ENCODE results near the gene SLC2A3. TPM values are rescaled to one million over a fixed set of nuclear protein-coding genes. Genes with fewer than 3 reads are reported as not detected.
"Not testable (repeated sequence)": the region's sequence is repeated elsewhere in the genome, so short reads cannot be mapped to it uniquely, and the experiment has no call there.

The SLC2A3 gene
- polyA plus RNA-seq, 1 donor from 2014 or later, result 27.2 TPM

GRCh38 chr12:7933255-7933726, 2.7 kb downstream of the SLC2A3 start:
- H3K27ac ChIP-seq (ENCODE audit: low read length), result no peak overlapping the region
- no peak overlapping the region for H2AFZ ChIP-seq (ENCODE audit: low read depth, low read length)
- no peaks in the 10 kb centered on the region for H4K20me1 ChIP-seq (ENCODE audit: insufficient read depth)
- H3K9me2 ChIP-seq (ENCODE audit: insufficient read depth, low read length), result no peaks in the 10 kb centered on the region
- H3F3A ChIP-seq (ENCODE audit: insufficient read depth, low read length, poor library complexity, severe bottlenecking), result no peaks in the 10 kb centered on the region
- H3K27me3 ChIP-seq (ENCODE audit: insufficient read depth, low read depth, low read length), result no peaks in the 10 kb centered on the region
- no peaks in the 10 kb centered on the region for H3K36me3 ChIP-seq (ENCODE audit: insufficient read depth, low read length)
- TF ChIP-seq, protein P1, sequence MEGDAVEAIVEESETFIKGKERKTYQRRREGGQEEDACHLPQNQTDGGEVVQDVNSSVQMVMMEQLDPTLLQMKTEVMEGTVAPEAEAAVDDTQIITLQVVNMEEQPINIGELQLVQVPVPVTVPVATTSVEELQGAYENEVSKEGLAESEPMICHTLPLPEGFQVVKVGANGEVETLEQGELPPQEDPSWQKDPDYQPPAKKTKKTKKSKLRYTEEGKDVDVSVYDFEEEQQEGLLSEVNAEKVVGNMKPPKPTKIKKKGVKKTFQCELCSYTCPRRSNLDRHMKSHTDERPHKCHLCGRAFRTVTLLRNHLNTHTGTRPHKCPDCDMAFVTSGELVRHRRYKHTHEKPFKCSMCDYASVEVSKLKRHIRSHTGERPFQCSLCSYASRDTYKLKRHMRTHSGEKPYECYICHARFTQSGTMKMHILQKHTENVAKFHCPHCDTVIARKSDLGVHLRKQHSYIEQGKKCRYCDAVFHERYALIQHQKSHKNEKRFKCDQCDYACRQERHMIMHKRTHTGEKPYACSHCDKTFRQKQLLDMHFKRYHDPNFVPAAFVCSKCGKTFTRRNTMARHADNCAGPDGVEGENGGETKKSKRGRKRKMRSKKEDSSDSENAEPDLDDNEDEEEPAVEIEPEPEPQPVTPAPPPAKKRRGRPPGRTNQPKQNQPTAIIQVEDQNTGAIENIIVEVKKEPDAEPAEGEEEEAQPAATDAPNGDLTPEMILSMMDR (IDR thresholded peaks at IDR 0.05; ENCODE audit: poor library complexity, severe bottlenecking), result peak; percentile 86
- TF ChIP-seq MXI1 (conservative IDR thresholded peaks at IDR 0.05; ENCODE audit: poor library complexity, severe bottlenecking), result peak; percentile 18
- TF ChIP-seq EP300 (conservative IDR thresholded peaks at IDR 0.05; ENCODE audit: poor library complexity, severe bottlenecking), result peak; percentile 18
- TF ChIP-seq POLR2AphosphoS5 (IDR thresholded peaks at IDR 0.05), result peak; percentile 13
- TF ChIP-seq SMC3 (conservative IDR thresholded peaks at IDR 0.05; ENCODE audit: poor library complexity), result peak; percentile 88
- no peak for TF ChIP-seq EZH2 (IDR thresholded peaks at IDR 0.05; ENCODE audit: borderline replicate concordance, insufficient read depth, low read length, poor library complexity, severe bottlenecking)
- peak; percentile 82 for TF ChIP-seq RAD21 (conservative IDR thresholded peaks at IDR 0.05)
- no peak for TF ChIP-seq TAF1 (IDR thresholded peaks at IDR 0.05; ENCODE audit: low read depth)
- TF ChIP-seq, protein P2, sequence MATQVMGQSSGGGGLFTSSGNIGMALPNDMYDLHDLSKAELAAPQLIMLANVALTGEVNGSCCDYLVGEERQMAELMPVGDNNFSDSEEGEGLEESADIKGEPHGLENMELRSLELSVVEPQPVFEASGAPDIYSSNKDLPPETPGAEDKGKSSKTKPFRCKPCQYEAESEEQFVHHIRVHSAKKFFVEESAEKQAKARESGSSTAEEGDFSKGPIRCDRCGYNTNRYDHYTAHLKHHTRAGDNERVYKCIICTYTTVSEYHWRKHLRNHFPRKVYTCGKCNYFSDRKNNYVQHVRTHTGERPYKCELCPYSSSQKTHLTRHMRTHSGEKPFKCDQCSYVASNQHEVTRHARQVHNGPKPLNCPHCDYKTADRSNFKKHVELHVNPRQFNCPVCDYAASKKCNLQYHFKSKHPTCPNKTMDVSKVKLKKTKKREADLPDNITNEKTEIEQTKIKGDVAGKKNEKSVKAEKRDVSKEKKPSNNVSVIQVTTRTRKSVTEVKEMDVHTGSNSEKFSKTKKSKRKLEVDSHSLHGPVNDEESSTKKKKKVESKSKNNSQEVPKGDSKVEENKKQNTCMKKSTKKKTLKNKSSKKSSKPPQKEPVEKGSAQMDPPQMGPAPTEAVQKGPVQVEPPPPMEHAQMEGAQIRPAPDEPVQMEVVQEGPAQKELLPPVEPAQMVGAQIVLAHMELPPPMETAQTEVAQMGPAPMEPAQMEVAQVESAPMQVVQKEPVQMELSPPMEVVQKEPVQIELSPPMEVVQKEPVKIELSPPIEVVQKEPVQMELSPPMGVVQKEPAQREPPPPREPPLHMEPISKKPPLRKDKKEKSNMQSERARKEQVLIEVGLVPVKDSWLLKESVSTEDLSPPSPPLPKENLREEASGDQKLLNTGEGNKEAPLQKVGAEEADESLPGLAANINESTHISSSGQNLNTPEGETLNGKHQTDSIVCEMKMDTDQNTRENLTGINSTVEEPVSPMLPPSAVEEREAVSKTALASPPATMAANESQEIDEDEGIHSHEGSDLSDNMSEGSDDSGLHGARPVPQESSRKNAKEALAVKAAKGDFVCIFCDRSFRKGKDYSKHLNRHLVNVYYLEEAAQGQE (IDR thresholded peaks at IDR 0.05; ENCODE audit: borderline replicate concordance), result no peak
- peak overlapping the region; percentile 36 for H3K4me2 ChIP-seq (ENCODE audit: low read length)
- H3K9me3 ChIP-seq (ENCODE audit: low read length), result no peaks in the 10 kb centered on the region
- H3K9ac ChIP-seq (ENCODE audit: low read length), result no peak overlapping the region
- H3K79me2 ChIP-seq (replicated peaks; ENCODE audit: insufficient read depth, low read length), result peaks cover 19% of the 10 kb centered on the region
- H3K4me3 ChIP-seq (ENCODE audit: low read length), result peak overlapping the region; percentile 86

DNA sequence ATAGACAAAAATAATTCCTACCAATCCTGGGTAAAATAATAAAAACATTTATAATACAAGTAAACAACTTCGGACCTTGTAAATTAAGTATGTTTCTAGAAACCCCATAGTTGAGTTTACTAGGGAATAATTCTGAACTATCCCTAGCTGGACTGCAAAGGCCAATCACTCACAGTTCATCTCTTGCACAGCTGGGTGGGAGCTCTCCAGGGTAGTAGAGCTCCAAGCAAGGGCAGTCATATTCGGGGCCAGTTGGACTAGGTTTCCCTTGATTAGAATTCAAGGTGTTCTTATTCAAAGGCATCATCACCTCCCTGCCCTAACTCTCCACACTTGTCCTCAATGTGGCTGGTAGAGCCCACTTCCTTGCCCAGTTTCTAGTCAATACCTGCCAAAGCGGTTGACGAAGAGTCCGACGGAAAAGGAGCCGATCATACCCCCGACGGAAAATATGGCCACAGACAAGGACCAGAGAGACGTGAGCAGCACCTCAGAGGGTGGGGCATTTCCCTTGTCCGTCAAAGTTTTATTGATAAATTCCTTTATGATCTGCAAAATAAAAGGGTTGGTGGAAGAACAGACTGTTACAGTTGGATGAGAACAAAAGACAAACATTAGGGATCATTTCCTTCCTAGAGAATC, 3.3 kb downstream of the SLC2A3 start:
- H3K9me3 ChIP-seq (ENCODE audit: low read length); H3K4me2 ChIP-seq (ENCODE audit: low read length); H3K9me2 ChIP-seq (ENCODE audit: insufficient read depth, low read length); H3K9ac ChIP-seq (ENCODE audit: low read length); H3F3A ChIP-seq (ENCODE audit: insufficient read depth, low read length, poor library complexity, severe bottlenecking); H3K27ac ChIP-seq (ENCODE audit: low read length); H4K20me1 ChIP-seq (ENCODE audit: insufficient read depth); H3K27me3 ChIP-seq (ENCODE audit: insufficient read depth, low read depth, low read length); H3K36me3 ChIP-seq (ENCODE audit: insufficient read depth, low read length); H2AFZ ChIP-seq (ENCODE audit: low read depth, low read length): not testable (repeated sequence)
- H3K4me3 ChIP-seq (ENCODE audit: low read length), result peak overlapping the region; percentile 86
- H3K79me2 ChIP-seq (replicated peaks; ENCODE audit: insufficient read depth, low read length), result peaks cover 19% of the 10 kb centered on the region

All from neural cell (in vitro differentiated cells).